H9 (cell line): ENCODE data around the gene PALM3. TPM values are rescaled to one million over a fixed set of nuclear protein-coding genes. Genes with fewer than 3 reads are reported as not detected.

Experiments
- DNase-seq: peaks from one replicate; pipeline ENCODE4 v3.0.0-alpha.2; 2017
- H2AFZ ChIP-seq: one replicate; pipeline ENCODE4 v1.6.1; 2013; ENCODE audit warnings: mild to moderate bottlenecking, low read length, control low read depth, moderate library complexity
- H2AK5ac ChIP-seq: 2 replicates; pipeline ENCODE4 v1.6.1; 2013; ENCODE audit warnings: low read length, control low read depth, mixed read lengths; ENCODE audit not compliant: insufficient read length
- H2BK120ac ChIP-seq: one replicate; pipeline ENCODE4 v1.6.1; 2013; ENCODE audit warnings: low read depth, mild to moderate bottlenecking, low read length, control low read depth, inconsistent platforms; ENCODE audit not compliant: poor library complexity, severe bottlenecking
- H2BK12ac ChIP-seq: 2 replicates; pipeline ENCODE4 v1.6.1; 2013; ENCODE audit warnings: low read length, control low read depth, mixed read lengths, low read depth; ENCODE audit not compliant: insufficient read length
- H2BK15ac ChIP-seq: 2 replicates; pipeline ENCODE4 v1.6.1; 2013; ENCODE audit warnings: low read depth, low read length, control low read depth
- H2BK20ac ChIP-seq: one replicate; pipeline ENCODE4 v1.6.1; 2013; ENCODE audit warnings: low read depth, mild to moderate bottlenecking, low read length, control low read depth, inconsistent platforms; ENCODE audit not compliant: poor library complexity, severe bottlenecking
- H2BK5ac ChIP-seq: 2 replicates; pipeline ENCODE4 v1.6.1; 2013; ENCODE audit warnings: low read length, control low read depth, mixed read lengths; ENCODE audit not compliant: insufficient read length
- H3K14ac ChIP-seq: 2 replicates; pipeline ENCODE4 v1.6.1; 2013; ENCODE audit warnings: low read length, control low read depth; ENCODE audit not compliant: insufficient read depth
- H3K18ac ChIP-seq: 2 replicates; pipeline ENCODE4 v1.6.1; 2013; ENCODE audit warnings: low read depth, mild to moderate bottlenecking, mixed read lengths, low read length, control low read depth; ENCODE audit not compliant: insufficient read length
- H3K23ac ChIP-seq: 2 replicates; pipeline ENCODE4 v1.6.1; 2013; ENCODE audit warnings: low read length, control low read depth, mixed read lengths, low read depth; ENCODE audit not compliant: insufficient read length
- H3K23me2 ChIP-seq: 2 replicates; pipeline ENCODE4 v1.6.1; 2013; ENCODE audit warnings: low read depth, mild to moderate bottlenecking, mixed read lengths, low read length, control low read depth; ENCODE audit not compliant: insufficient read length, poor library complexity, severe bottlenecking
- H3K27ac ChIP-seq: 2 replicates; pipeline ENCODE4 v1.5.1; 2013; ENCODE audit warnings: low read length, control low read depth, mixed read lengths, low read depth; ENCODE audit not compliant: insufficient read length
- H3K27me3 ChIP-seq: 2 replicates; pipeline ENCODE4 v1.6.1; 2013; ENCODE audit warnings: low read length, control low read depth, inconsistent platforms; ENCODE audit not compliant: insufficient read depth
- H3K4ac ChIP-seq: 2 replicates; pipeline ENCODE4 v1.6.1; 2013; ENCODE audit warnings: low read depth, mild to moderate bottlenecking, control low read depth, inconsistent platforms, low read length, moderate library complexity
- H3K4me1 ChIP-seq: 2 replicates; pipeline ENCODE4 v1.6.1; 2013; ENCODE audit warnings: low read length, control low read depth, inconsistent platforms; ENCODE audit not compliant: insufficient read depth
- H3K4me2 ChIP-seq: 2 replicates; pipeline ENCODE4 v1.6.1; 2013; ENCODE audit warnings: low read length, control low read depth, mixed read lengths; ENCODE audit not compliant: insufficient read length, insufficient read depth
- H3K56ac ChIP-seq: 2 replicates; pipeline ENCODE4 v1.6.1; 2013; ENCODE audit warnings: low read depth, mild to moderate bottlenecking, mixed read lengths, low read length, control low read depth; ENCODE audit not compliant: insufficient read length
- H3K79me1 ChIP-seq: 2 replicates; pipeline ENCODE4 v1.6.1; 2013; ENCODE audit warnings: low read depth, mild to moderate bottlenecking, moderate library complexity, low read length, control low read depth, inconsistent platforms; ENCODE audit not compliant: insufficient read depth, poor library complexity, severe bottlenecking
- H3K79me2 ChIP-seq: 2 replicates; pipeline ENCODE4 v1.6.1; 2013; ENCODE audit warnings: low read length, control low read depth, inconsistent platforms; ENCODE audit not compliant: insufficient read depth
- H3K9ac ChIP-seq: 2 replicates; pipeline ENCODE4 v1.6.1; 2013; ENCODE audit warnings: low read length, control low read depth, mixed read lengths; ENCODE audit not compliant: insufficient read length; ENCODE audit errors: extremely low read depth
- H3K9me3 ChIP-seq: one replicate; pipeline ENCODE4 v1.6.1; 2013; ENCODE audit warnings: low read depth, low read length, inconsistent platforms; ENCODE audit not compliant: control insufficient read depth
- H3T11ph ChIP-seq: one replicate; pipeline ENCODE4 v1.6.1; 2013; ENCODE audit warnings: mild to moderate bottlenecking, low read length, control low read depth, inconsistent platforms
- H4K20me1 ChIP-seq: one replicate; pipeline ENCODE4 v1.6.1; 2013; ENCODE audit not compliant: control insufficient read depth, insufficient read length, insufficient read depth
- H4K5ac ChIP-seq: 2 replicates; pipeline ENCODE4 v1.6.1; 2013; ENCODE audit warnings: low read depth, mild to moderate bottlenecking, mixed read lengths, low read length, control low read depth; ENCODE audit not compliant: insufficient read length
- H4K8ac ChIP-seq: replicated peaks from 2 replicates; pipeline ENCODE4 v1.6.1; 2013; ENCODE audit warnings: low read length, control low read depth, mixed read lengths, low read depth; ENCODE audit not compliant: insufficient read length
- H4K91ac ChIP-seq: 2 replicates; pipeline ENCODE4 v1.6.1; 2013; ENCODE audit warnings: low read depth, mild to moderate bottlenecking, moderate library complexity, mixed read lengths, low read length, control low read depth; ENCODE audit not compliant: insufficient read length
- H3K27ac Mint-ChIP-seq, 3 experiments: 2 replicates in 2 of 3; 3 replicates in 1 of 3; pipeline ENCODE4 v1.8.0; 2020 to 2021; ENCODE audit warnings: mixed read lengths in 3 of 3, mild to moderate bottlenecking in 1 of 3, moderate library complexity in 1 of 3
- H3K27me3 Mint-ChIP-seq: 2 replicates; pipeline ENCODE4 v1.8.0; 2021; ENCODE audit warnings: low read depth, mild to moderate bottlenecking, moderate library complexity, mixed read lengths
- H3K36me3 Mint-ChIP-seq, 3 experiments: 2 replicates in 2 of 3; 3 replicates in 1 of 3; pipeline ENCODE4 v1.8.0; 2020 to 2021; ENCODE audit warnings: low read depth in 3 of 3, mixed read lengths in 3 of 3; ENCODE audit not compliant: insufficient read depth in 1 of 3
- H3K4me1 Mint-ChIP-seq, 2 experiments: 2 replicates each; pipeline ENCODE4 v1.8.0; 2020; ENCODE audit warnings: mixed read lengths in 2 of 2
- H3K4me3 Mint-ChIP-seq, 2 experiments: 2 replicates in 1 of 2; 3 replicates in 1 of 2; pipeline ENCODE4 v1.8.0; 2020 to 2021; ENCODE audit warnings: mild to moderate bottlenecking in 2 of 2, mixed read lengths in 2 of 2, moderate library complexity in 1 of 2
- H3K9me3 Mint-ChIP-seq, 2 experiments: 2 replicates in 1 of 2; 3 replicates in 1 of 2; pipeline ENCODE4 v1.8.0; 2020; ENCODE audit warnings: mild to moderate bottlenecking in 2 of 2, mixed read lengths in 2 of 2, moderate library complexity in 1 of 2
- CTCF ChIP-seq: fragments of 200-600 bp; sonication (generic); conservative IDR thresholded peaks from 3 replicates; pipeline ENCODE4 v1.8.0; 2021; ENCODE audit warnings: antibody characterized with exemption, mild to moderate bottlenecking
- WGBS: extraction: QIAGEN DNeasy Blood & Tissue Kit; methylation state at CpG from one replicate; pipeline ENCODE4 v1.1.7; 2013; ENCODE audit warnings: missing lambda C conversion rate, low lambda C conversion rate, mixed read lengths; ENCODE audit not compliant: insufficient read length; ENCODE audit errors: extremely low coverage; 5-methylcytosine and 5-hydroxymethylcytosine counted together
- total RNA-seq: library from RNA; stranded (reverse); gene quantifications from 2 replicates; pipeline ENCODE4 v1.2.1, GENCODE V29; 2021

Gene PALM3
- total RNA-seq, 1 experiment from 2014 or later = 11.5 TPM

- no peaks in the 10 kb centered on the region for H3K4me1 ChIP-seq
- peaks cover 17% of the 10 kb centered on the region for H3K27me3 Mint-ChIP-seq
- no peak overlapping the region for H2BK5ac ChIP-seq
- H3K4ac ChIP-seq = no peak overlapping the region
- peaks cover 9 to 10% of the 10 kb centered on the region in 2 experiments for H3K9me3 Mint-ChIP-seq
- TF ChIP-seq CTCF = peak; percentile 55
- no peak overlapping the region for H3K14ac ChIP-seq
- no peak overlapping the region for H3K56ac ChIP-seq
- no peak overlapping the region for H4K91ac ChIP-seq
- H3K4me2 ChIP-seq = peak overlapping the region; percentile 40
- no peaks in the 10 kb centered on the region for H3K27me3 ChIP-seq
- H4K5ac ChIP-seq = no peak overlapping the region
- no peak overlapping the region for H3K9ac ChIP-seq
- peaks cover 12% of the 10 kb centered on the region in 2 experiments for H3K4me1 Mint-ChIP-seq
- H4K20me1 ChIP-seq = no peaks in the 10 kb centered on the region
- H2BK120ac ChIP-seq = no peak overlapping the region
- no peak overlapping the region for H3K23ac ChIP-seq
- H4K8ac ChIP-seq = no peak overlapping the region
- no peak overlapping the region for H2AK5ac ChIP-seq
- no peak overlapping the region for H2BK20ac ChIP-seq
- no CpG with 5 or more reads among the region's 16 CpGs for WGBS
- no peak overlapping the region for H2BK12ac ChIP-seq
- no peak overlapping the region for H3K27ac ChIP-seq
- H3K4me3 Mint-ChIP-seq = peak overlapping the region; percentile 78 to 87
- H3K79me2 ChIP-seq = no peaks in the 10 kb centered on the region
- H3K23me2 ChIP-seq = peaks cover 8% of the 10 kb centered on the region
- H3K27ac Mint-ChIP-seq = no peak overlapping the region
- no peak overlapping the region for H2AFZ ChIP-seq
- H3K79me1 ChIP-seq = no peaks in the 10 kb centered on the region
- H3K9me3 ChIP-seq = peaks cover 6% of the 10 kb centered on the region
- no peak for DNase-seq
- peaks cover 15 to 36% (median 29%) of the 10 kb centered on the region in 3 experiments; a peak in 6 of 7 replicates for H3K36me3 Mint-ChIP-seq
- no peak overlapping the region for H2BK15ac ChIP-seq
- no peak overlapping the region for H3T11ph ChIP-seq
- H3K18ac ChIP-seq = no peak overlapping the region
Measured at GRCh38 chr19:14089412-14089661, 27.5 kb upstream of the PALM3 start.
